HG03469 (cell line): ENCODE data around the gene P4HA2.

Experiments used
- ATAC-seq: cut with Tn5 transposase; IDR thresholded peaks from one replicate; pipeline ENCODE4 v1.9.1; 2021; ENCODE audit warnings: mild to moderate bottlenecking, moderate library complexity, moderate number of reproducible peaks; ENCODE audit not compliant: unreplicated experiment

The P4HA2 gene

GRCh38 chr5:132265336-132266030 lies 37.8 kb upstream of the P4HA2 start:
- ATAC-seq, result no peak

GRCh38 chr5:132264546-132265335 lies 37.1 kb upstream of the P4HA2 start:
- no peak for ATAC-seq

- no peak for ATAC-seq
Observed at GRCh38 chr5:132263548-132264261, 36.1 kb upstream of the P4HA2 start.

GRCh38 chr5:132262882-132263547 lies 35.4 kb upstream of the P4HA2 start:
- no peak for ATAC-seq

GRCh38 chr5:132261881-132262845 lies 34.5 kb upstream of the P4HA2 start:
- no peak for ATAC-seq

GRCh38 chr5:132260714-132261551 lies 33.3 kb upstream of the P4HA2 start:
- no peak for ATAC-seq

GRCh38 chr5:132260051-132260450 lies 32.4 kb upstream of the P4HA2 start:
- ATAC-seq, result no peak

GRCh38 chr5:132259069-132259851 lies 31.6 kb upstream of the P4HA2 start:
- ATAC-seq, result no peak

GRCh38 chr5:132258102-132259068 lies 30.7 kb upstream of the P4HA2 start:
- no peak for ATAC-seq

GRCh38 chr5:132257131-132258101 lies 29.8 kb upstream of the P4HA2 start, which contains the start of gene PDLIM4:
Gene PDLIM4 (plus strand): TSS chr5:132257696. CDS start chr5:132257735, 39 bp downstream.
- no peak for ATAC-seq

- ATAC-seq, result no peak
Observed at GRCh38 chr5:132256783-132257130, 29.1 kb upstream of the P4HA2 start.

GRCh38 chr5:132256086-132256782 lies 28.6 kb upstream of the P4HA2 start:
- no peak for ATAC-seq

- no peak for ATAC-seq
Observed at GRCh38 chr5:132254321-132254977, 26.8 kb upstream of the P4HA2 start.

GRCh38 chr5:132253452-132254320 lies 26.0 kb upstream of the P4HA2 start:
- ATAC-seq, result no peak
